ENCODE data around the gene COPG1. TPM values are rescaled to one million over a fixed set of nuclear protein-coding genes. Genes with fewer than 3 reads are reported as not detected.
"Not testable (repeated sequence)": the region's sequence is repeated elsewhere in the genome, so short reads cannot be mapped to it uniquely, and the experiment has no call there.

The COPG1 gene
- total and polyA plus RNA-seq, 2 experiments from 2014 or later: 114 to 154 TPM

GRCh38 chr3:129261894-129262293 lies 12.5 kb downstream of the COPG1 start:
- no peaks in the 10 kb centered on the region for H3K9me3 ChIP-seq (ENCODE audit: low read depth)
- peaks cover 70% of the 10 kb centered on the region for H3K36me3 ChIP-seq
- TF ChIP-seq CTCF (IDR thresholded peaks at IDR 0.05; ENCODE audit: low read depth, low read length): no peak
- H3K27me3 ChIP-seq: no peaks in the 10 kb centered on the region
- no peak for DNase-seq (ENCODE audit: low read depth in 1 of 2, low spot score in 1 of 2)
- H3K4me3 ChIP-seq: no peak overlapping the region
- H3K27ac ChIP-seq: no peak overlapping the region
- no peaks in the 10 kb centered on the region for H3K4me1 ChIP-seq (ENCODE audit: low read depth)

GRCh38 chr3:129263161-129263910 lies 13.9 kb downstream of the COPG1 start:
- H3K4me1 ChIP-seq (ENCODE audit: low read depth): no peaks in the 10 kb centered on the region
- no peak overlapping the region for H3K4me3 ChIP-seq
- DNase-seq (ENCODE audit: low read depth in 1 of 2, low spot score in 1 of 2): no peak
- no peaks in the 10 kb centered on the region for H3K27me3 ChIP-seq
- no peaks in the 10 kb centered on the region for H3K9me3 ChIP-seq (ENCODE audit: low read depth)
- peaks cover 73% of the 10 kb centered on the region for H3K36me3 ChIP-seq
- no peak for TF ChIP-seq CTCF (IDR thresholded peaks at IDR 0.05; ENCODE audit: low read depth, low read length)
- no peak overlapping the region for H3K27ac ChIP-seq

GRCh38 chr3:129264994-129265393 lies 15.6 kb downstream of the COPG1 start:
- DNase-seq (ENCODE audit: low read depth in 1 of 2, low spot score in 1 of 2); H3K27ac ChIP-seq; H3K27me3 ChIP-seq; H3K9me3 ChIP-seq (ENCODE audit: low read depth); H3K4me3 ChIP-seq; H3K4me1 ChIP-seq (ENCODE audit: low read depth): not testable (repeated sequence)
- peaks cover 81% of the 10 kb centered on the region for H3K36me3 ChIP-seq

GRCh38 chr3:129266651-129267050 lies 17.2 kb downstream of the COPG1 start:
- no peak for TF ChIP-seq CTCF (IDR thresholded peaks at IDR 0.05; ENCODE audit: low read depth, low read length)
- no peak overlapping the region for H3K27ac ChIP-seq
- no peak for DNase-seq (ENCODE audit: low read depth in 1 of 2, low spot score in 1 of 2)
- no peaks in the 10 kb centered on the region for H3K9me3 ChIP-seq (ENCODE audit: low read depth)
- no peak overlapping the region for H3K4me3 ChIP-seq
- no peaks in the 10 kb centered on the region for H3K27me3 ChIP-seq
- H3K36me3 ChIP-seq: peaks cover 84% of the 10 kb centered on the region
- H3K4me1 ChIP-seq (ENCODE audit: low read depth): no peaks in the 10 kb centered on the region

- TF ChIP-seq CTCF (IDR thresholded peaks at IDR 0.05; ENCODE audit: low read depth, low read length): no peak
- no peaks in the 10 kb centered on the region for H3K4me1 ChIP-seq (ENCODE audit: low read depth)
- peaks cover 86% of the 10 kb centered on the region for H3K36me3 ChIP-seq
- no peaks in the 10 kb centered on the region for H3K27me3 ChIP-seq
- no peak overlapping the region for H3K27ac ChIP-seq
- no peaks in the 10 kb centered on the region for H3K9me3 ChIP-seq (ENCODE audit: low read depth)
- no peak overlapping the region for H3K4me3 ChIP-seq
- no peak for DNase-seq (ENCODE audit: low read depth in 1 of 2, low spot score in 1 of 2)
Observed at GRCh38 chr3:129268396-129268795, 19.0 kb downstream of the COPG1 start.

GRCh38 chr3:129271674-129272073 lies 22.3 kb downstream of the COPG1 start:
- Histone ChIP-seq H3K4me1 (ENCODE audit: low read depth) (no peaks in the 10 kb centered on the region), H3K4me3 (no peak overlapping the region), H3K9me3 (ENCODE audit: low read depth) (no peaks in the 10 kb centered on the region), H3K27me3 (no peaks in the 10 kb centered on the region), H3K27ac (no peak overlapping the region), H3K36me3 (peaks cover 91% of the 10 kb centered on the region)
- DNase-seq (ENCODE audit: low read depth in 1 of 2, low spot score in 1 of 2): no peak
- no peak for TF ChIP-seq CTCF (IDR thresholded peaks at IDR 0.05; ENCODE audit: low read depth, low read length)

All from cardiac muscle cell (in vitro differentiated cells and primary cell).